Ovary (tissue), 9 donors: ENCODE data around the gene CSTF3. TPM values are rescaled to one million over a fixed set of nuclear protein-coding genes. Genes with fewer than 3 reads are reported as not detected.
"Not testable (repeated sequence)": the region's sequence is repeated elsewhere in the genome, so short reads cannot be mapped to it uniquely, and the experiment has no call there.

ENCODE experiments used
- DNase-seq, 5 donors: peaks; one replicate each; pipeline ENCODE4 v3.0.0-alpha.2; 2019 to 2020
- H3K27ac ChIP-seq, 2 donors: fragments of 200-600 bp; one replicate each; pipeline versions ENCODE4 v1.5.1 to v1.8.0; 2019 to 2022
- H3K27me3 ChIP-seq: fragments of 200-600 bp; one replicate; pipeline ENCODE4 v1.8.0; 2022
- H3K36me3 ChIP-seq: fragments of 200-600 bp; sonication (generic); one replicate; pipeline ENCODE4 v1.5.1; 2019
- H3K4me1 ChIP-seq: one replicate; pipeline ENCODE4 v1.8.1; 2013; ENCODE audit warnings: mild to moderate bottlenecking, moderate library complexity; ENCODE audit not compliant: insufficient read depth
- H3K4me3 ChIP-seq: fragments of 200-600 bp; sonication (generic); one replicate; pipeline ENCODE4 v1.5.1; 2017
- H3K9me3 ChIP-seq, 2 donors: fragments of 200-600 bp in 1 of 2; sonication (generic) in 1 of 2; one replicate each; pipeline versions ENCODE4 v1.5.1 to v1.8.1; 2013 to 2019; ENCODE audit warnings: mild to moderate bottlenecking in 1 of 2, moderate library complexity in 1 of 2
- CTCF ChIP-seq, 3 donors: fragments of 450-650 bp in 2 of 3; fragments of 200-600 bp in 1 of 3; IDR thresholded peaks; one replicate each; pipeline versions ENCODE4 v1.5.1 to v1.8.0; 2016 to 2022; ENCODE audit warnings: antibody characterized with exemption in 3 of 3, mild to moderate bottlenecking in 1 of 3
- EP300 ChIP-seq: sonication (generic); formaldehyde crosslinking; IDR thresholded peaks from one replicate; pipeline ENCODE4 v1.6.1; 2017; ENCODE audit warnings: antibody characterized with exemption
- POLR2A ChIP-seq: fragments of 450-650 bp; IDR thresholded peaks from one replicate; pipeline ENCODE4 v1.6.1; 2017; ENCODE audit warnings: antibody characterized with exemption, mild to moderate bottlenecking, moderate library complexity
- WGBS, 3 donors: extraction: QIAGEN DNeasy Blood & Tissue Kit in 1 of 3; methylation state at CpG; one replicate each; pipeline versions ENCODE4 v1.1.5 to v1.1.7; 2013 to 2017; 5-methylcytosine and 5-hydroxymethylcytosine counted together
- intact Hi-C, 4 donors: fragments of 100-400 bp; cut with DNase I; formaldehyde crosslinking; loops; one replicate each; pipeline versions ENCODE4 v1.11.0 to v1.15.1; 2022 to 2023
- polyA plus RNA-seq, 2 donors: library from polyadenylated mRNA; stranded (reverse); fragments of 200-250 nt in 1 of 2; fragments of 350-450 nt in 1 of 2; fragmentation: Illumina TruSeq in 1 of 2; extraction: RNeasy Lipid Tissue Mini Kit (QIAGEN cat#74804) in 1 of 2; gene quantifications; one replicate each; pipeline ENCODE4 v1.2.3, GENCODE V29; 2013 to 2014
- total RNA-seq, 7 donors: library from RNA; depleted of rRNA in 2 of 7; stranded (reverse); fragments of >200 nt in 2 of 7; fragmentation: NEBNext Ultra II Directional in 3 of 7; extraction: Animal tissue kit (Norgen Biotek cat#: 25700) in 3 of 7; gene quantifications; one replicate each; pipeline versions ENCODE4 v1.1.0 to v1.2.4, GENCODE V29; 2016 to 2023
- donor health status: DM: no; HTN: no; CAD: no; lungs with moderate emphysema.
- donor health status: DM: no; HTN: no; CAD: no.
- donor health status: Bipolar disorder and iron deficiency.
- donor health status: DM: yes; HTN: yes; CAD: no.
- donor health status: DM: no; HTN: no; CAD: no.
- donor health status: DM: yes; HTN: yes; CAD: no.

CSTF3 gene
- total and polyA plus RNA-seq, 9 donors = 7.4 to 28.8 (median 23.7) TPM

- H3K4me3 ChIP-seq = no peak overlapping the region
- H3K27ac ChIP-seq = no peak overlapping the region
- H3K9me3 ChIP-seq = no peaks in the 10 kb centered on the region
- H3K36me3 ChIP-seq = no peaks in the 10 kb centered on the region
- intact Hi-C loops = no loop called here
- H3K27me3 ChIP-seq = no peaks in the 10 kb centered on the region
- H3K4me1 ChIP-seq = no peaks in the 10 kb centered on the region
- TF ChIP-seq POLR2A (no peak), CTCF (IDR thresholded peaks at IDR 0.05) (no peak), EP300 (no peak)
- WGBS, 3 donors = 46 to 65% (median 49%) methylated on average over 3 of the region's 3 CpGs
- no peak for DNase-seq
These were observed 35.7 kb downstream of the CSTF3 start for GRCh38 chr11:33125611-33126010.

GRCh38 chr11:33125025-33125424 is 36.3 kb downstream of the CSTF3 start:
- 97 to 99% (median 98%) methylated on average over 2 of the region's 2 CpGs for WGBS, 3 donors
- H3K27me3 ChIP-seq = no peaks in the 10 kb centered on the region
- H3K36me3 ChIP-seq = no peaks in the 10 kb centered on the region
- H3K27ac ChIP-seq = no peak overlapping the region
- H3K4me1 ChIP-seq = no peaks in the 10 kb centered on the region
- no peak for DNase-seq
- intact Hi-C loops = no loop called here
- TF ChIP-seq CTCF (IDR thresholded peaks at IDR 0.05) (no peak), EP300 (no peak), POLR2A (no peak)
- H3K4me3 ChIP-seq = no peak overlapping the region
- no peaks in the 10 kb centered on the region for H3K9me3 ChIP-seq

GRCh38 chr11:33122696-33123095 is 38.6 kb downstream of the CSTF3 start:
- DNase-seq, H3K4me3 ChIP-seq, H3K9me3 ChIP-seq, H3K27me3 ChIP-seq, intact Hi-C loops, H3K36me3 ChIP-seq, H3K27ac ChIP-seq, H3K4me1 ChIP-seq: not testable (repeated sequence)
- 48 to 81% (median 80%) methylated on average over 1 of the region's 1 CpG for WGBS, 3 donors

- DNase-seq = no peak
- intact Hi-C loops = no loop called here
- H3K9me3 ChIP-seq = no peaks in the 10 kb centered on the region
- H3K36me3 ChIP-seq = no peaks in the 10 kb centered on the region
- TF ChIP-seq POLR2A = no peak
- TF ChIP-seq EP300 = no peak
- TF ChIP-seq CTCF (IDR thresholded peaks at IDR 0.05) = no peak
- no peak overlapping the region for H3K27ac ChIP-seq
- no peaks in the 10 kb centered on the region for H3K4me1 ChIP-seq
- H3K27me3 ChIP-seq = no peaks in the 10 kb centered on the region
- no peak overlapping the region for H3K4me3 ChIP-seq
These were observed 44.7 kb downstream of the CSTF3 start for GRCh38 chr11:33116535-33116934.

- no peak overlapping the region for H3K4me3 ChIP-seq
- H3K4me1 ChIP-seq = peaks cover 2% of the 10 kb centered on the region
- no peak for DNase-seq
- 9 to 27% (median 10%) methylated on average over 1 of the region's 1 CpG for WGBS, 3 donors
- no peaks in the 10 kb centered on the region for H3K27me3 ChIP-seq
- H3K36me3 ChIP-seq = no peaks in the 10 kb centered on the region
- H3K27ac ChIP-seq = no peak overlapping the region
- H3K9me3 ChIP-seq = no peaks in the 10 kb centered on the region
- intact Hi-C loops = no loop called here
- TF ChIP-seq POLR2A = no peak
- no peak for TF ChIP-seq CTCF (IDR thresholded peaks at IDR 0.05)
- TF ChIP-seq EP300 = no peak
These were observed 51.2 kb downstream of the CSTF3 start for GRCh38 chr11:33110083-33110482.
